K562 (cell line): ENCODE results near the gene CMTR1. TPM values are rescaled to one million over a fixed set of nuclear protein-coding genes. Genes with fewer than 3 reads are reported as not detected.

ENCODE experiments used
- ATAC-seq: fragments of 200-7000 bp; cut with Tn5 transposase; 3 replicates; pipeline ENCODE4 v1.9.1; 2020; ENCODE audit warnings: moderate library complexity
- BruUV-seq: library from RNA; stranded (reverse); fragments of 400-500 nt; replicated peaks from 2 replicates; lab custom pipeline; 2021; lab: Mats Ljungman, UMichigan
- CTCF ChIA-PET: fragments of 300-600 bp; formaldehyde crosslinking; extraction: SDS; loops from one replicate; lab custom pipeline; 2021; ENCODE audit warnings: low intra/inter-chr PET ratio; lab: Yijun Ruan, JAX
- POLR2A ChIA-PET: fragments of 300-600, 350-650 bp; sonication (Branson Sonifier 250); formaldehyde crosslinking; extraction: SDS; loops from one replicate; lab custom pipeline; 2021; ENCODE audit warnings: antibody characterized with exemption, inconsistent platforms; lab: Yijun Ruan, JAX
- DNase-seq, 4 experiments: peaks; one replicate each; pipeline versions ENCODE4 v3.0.0 to v3.0.0-alpha.2; 2011 to 2018; ENCODE audit warnings: low spot score in 3 of 4, mixed read lengths in 3 of 4; ENCODE audit errors: extremely low read depth in 1 of 4
- FAIRE-seq: peaks from 2 replicates; lab custom pipeline; 2011; peaks lifted over from hg19 to GRCh38; lab: Jason Lieb, UNC
- H2AFZ ChIP-seq: 2 replicates; pipeline ENCODE4 v1.6.0; 2011; ENCODE audit warnings: low read depth, low read length, control low read depth, inconsistent platforms
- H3K27ac ChIP-seq: fragments of 200-600 bp; 3 replicates; pipeline ENCODE4 v1.8.0; 2011; ENCODE audit warnings: low read depth, mild to moderate bottlenecking, control low read depth, inconsistent platforms, low read length, moderate library complexity, mixed read lengths; ENCODE audit errors: extremely low read depth
- H3K27me3 ChIP-seq, 2 experiments: fragments of 300-600 bp in 1 of 2; 2 replicates in 1 of 2; 3 replicates in 1 of 2; pipeline versions ENCODE4 v1.6.0 to v1.8.0; 2011; ENCODE audit warnings: inconsistent platforms in 2 of 2, low read length in 2 of 2, mild to moderate bottlenecking in 1 of 2, mixed read lengths in 1 of 2, moderate library complexity in 1 of 2; ENCODE audit not compliant: control insufficient read depth in 2 of 2, insufficient read depth in 2 of 2
- H3K36me3 ChIP-seq: fragments of 300-600 bp; 3 replicates; pipeline ENCODE4 v1.8.0; 2011; ENCODE audit warnings: mild to moderate bottlenecking, low read length, inconsistent platforms; ENCODE audit not compliant: control insufficient read depth, insufficient read depth
- H3K4me1 ChIP-seq, 2 experiments: fragments of 200-600 bp in 1 of 2; replicated peaks in 1 of 2; 2 replicates in 1 of 2; 3 replicates in 1 of 2; pipeline versions ENCODE4 v1.5.1 to v1.8.0; 2011; ENCODE audit warnings: inconsistent platforms in 2 of 2, low read length in 2 of 2, mild to moderate bottlenecking in 1 of 2, mixed read lengths in 1 of 2, moderate library complexity in 1 of 2; ENCODE audit not compliant: control insufficient read depth in 2 of 2, insufficient read depth in 2 of 2
- H3K4me2 ChIP-seq: 2 replicates; pipeline ENCODE4 v1.6.1; 2011; ENCODE audit warnings: low read length, control low read depth, inconsistent platforms, mixed read lengths; ENCODE audit not compliant: insufficient read depth
- H3K4me3 ChIP-seq: fragments of 200-600 bp; sonication (generic), shearing (Covaris generic); 2 replicates; pipeline ENCODE4 v1.5.1; 2016; ENCODE audit warnings: control low read depth, inconsistent platforms
- H3K79me2 ChIP-seq: fragments of 200-600 bp; 3 replicates; pipeline ENCODE4 v1.8.0; 2011; ENCODE audit warnings: low read length, inconsistent platforms; ENCODE audit not compliant: control insufficient read depth, insufficient read depth
- H3K9ac ChIP-seq, 2 experiments: 2 replicates each; pipeline versions ENCODE4 v1.6.0 to v1.6.1; 2011; ENCODE audit warnings: low read depth in 2 of 2, low read length in 2 of 2, control low read depth in 1 of 2, inconsistent platforms in 1 of 2, mild to moderate bottlenecking in 1 of 2, mixed read lengths in 1 of 2; ENCODE audit not compliant: insufficient read depth in 1 of 2
- H3K9me1 ChIP-seq: one replicate; pipeline ENCODE4 v1.6.0; 2011; ENCODE audit warnings: inconsistent platforms, mild to moderate bottlenecking, low read length, moderate library complexity; ENCODE audit not compliant: control insufficient read depth, insufficient read depth
- H3K9me3 ChIP-seq: replicated peaks from 2 replicates; pipeline ENCODE4 v1.5.1; 2011; ENCODE audit warnings: low read depth, low read length, inconsistent platforms; ENCODE audit not compliant: control insufficient read depth, insufficient read depth
- H4K20me1 ChIP-seq: replicated peaks from 2 replicates; pipeline ENCODE4 v1.6.1; 2011; ENCODE audit warnings: low read length, inconsistent platforms, mixed read lengths; ENCODE audit not compliant: control insufficient read depth, insufficient read depth
- FOXJ2 ChIP-seq: fragments of 200-800 bp; sonication (Bioruptor generic); IDR thresholded peaks from 2 replicates; pipeline ENCODE4 v1.6.1; 2016; ENCODE audit warnings: missing genetic modification characterization, missing compliant biosample characterization
- POLR2AphosphoS2 ChIP-seq: IDR thresholded peaks from 2 replicates; pipeline ENCODE4 v1.6.1; 2012; ENCODE audit warnings: low read length, improper control_type of control experiment
- POLR2AphosphoS5 ChIP-seq: IDR thresholded peaks from 2 replicates; pipeline ENCODE4 v1.6.1; 2011; ENCODE audit warnings: mild to moderate bottlenecking, low read depth, low read length, moderate library complexity; ENCODE audit not compliant: control insufficient read depth, insufficient read depth
- WGBS: fragments of 100-300 bp; shearing (Covaris generic); methylation state at CpG from one replicate; pipeline ENCODE4 v1.1.6; 2016; ENCODE audit warnings: low coverage, mixed read lengths; ENCODE audit not compliant: insufficient coverage; ENCODE audit errors: missing lambda C conversion rate; 5-methylcytosine and 5-hydroxymethylcytosine counted together
- in situ Hi-C: fragments of 300-500 bp; cut with MboI; formaldehyde crosslinking; loops from 4 replicates; pipeline ENCODE4 v1.15.0; 2018; ENCODE audit warnings: inconsistent platforms, mixed read lengths
- intact Hi-C: fragments of 100-400 bp; cut with micrococcal nuclease; formaldehyde crosslinking; loops from 2 replicates; pipeline ENCODE4 v1.14.2; 2022
- polyA plus RNA-seq, 8 experiments: library from polyadenylated mRNA; depleted of rRNA in 4 of 8; stranded (reverse) in 5 of 8; unstranded in 3 of 8; fragments of >200 nt; fragmentation: Nextera tagmentation in 2 of 8; fragmentation: Illumina TruSeq in 1 of 8; extraction: Ambion mirVana in 2 of 8; extraction: Trizol in 1 of 8; gene quantifications; 2 replicates each; pipeline versions ENCODE4 v1.2.1 to v1.2.3, GENCODE V29; 2011 to 2014; ENCODE audit warnings: inconsistent platforms in 1 of 8, missing spikeins in 1 of 8
- total RNA-seq, 7 experiments: library from RNA; depleted of rRNA in 6 of 7; stranded (reverse); fragments of >200 nt in 6 of 7; fragmentation: Illumina TruSeq in 2 of 7; extraction: Trizol in 2 of 7; gene quantifications; 2 replicates each; pipeline versions ENCODE4 v1.2.1 to v1.2.3, GENCODE V29; 2011 to 2021; ENCODE audit warnings: low replicate concordance in 1 of 7
- TF ChIP-seq, protein P1 (sequence below): fragments of 250-450 bp; sonication (Bioruptor Pico); IDR thresholded peaks from 2 replicates; pipeline ENCODE4 v1.5.0; 2021; ENCODE audit warnings: mild to moderate bottlenecking, moderate library complexity
- TF ChIP-seq, protein P2 (sequence below): fragments of 200-800 bp; sonication (Bioruptor generic); IDR thresholded peaks from 2 replicates; pipeline ENCODE4 v1.6.1; 2017; ENCODE audit warnings: missing genetic modification characterization, missing compliant biosample characterization

CMTR1 gene
- total and polyA plus RNA-seq, 9 of the 15 experiments (the other 6 are each of a cell fraction or from before 2014, with no cell fraction given), result 2.9 to 63.5 (median 49.5) TPM

DNA sequence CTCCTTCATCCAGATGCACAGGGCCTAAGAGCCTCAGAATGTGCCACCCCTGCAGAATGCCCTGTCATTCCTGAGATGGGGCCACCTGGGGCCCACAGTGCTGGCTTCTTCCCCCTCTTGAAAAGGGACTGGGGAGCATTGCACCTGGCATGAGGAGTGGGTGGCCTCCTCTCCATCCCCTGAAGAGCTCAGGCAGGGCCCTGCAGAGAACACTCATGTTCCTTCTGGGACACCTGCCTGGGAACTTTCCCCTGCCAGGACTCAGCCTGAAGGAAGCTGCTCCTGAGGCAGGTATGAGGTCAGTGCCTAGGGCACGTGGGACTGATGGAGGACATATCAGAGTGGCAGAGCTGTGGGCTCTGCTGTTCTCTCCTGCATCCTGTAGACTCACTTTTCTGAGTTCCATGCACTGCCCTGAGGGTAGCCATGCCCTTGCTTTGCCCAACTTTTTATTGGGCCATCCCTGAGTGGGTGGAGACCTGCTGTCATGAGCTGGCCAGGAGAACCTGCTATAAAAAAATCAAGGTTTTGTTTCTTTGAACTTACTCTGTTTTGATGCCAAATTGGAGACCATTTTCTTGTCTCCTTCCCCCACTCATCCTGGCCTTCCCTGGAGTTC, 47.2 kb downstream of the CMTR1 start:
- Histone ChIP-seq H2AFZ (no peak overlapping the region), H3K9me3 (no peaks in the 10 kb centered on the region), H3K4me3 (no peak overlapping the region), H3K27me3 (no peaks in the 10 kb centered on the region), H4K20me1 (peaks cover 14% of the 10 kb centered on the region; the same call in 1 of the 2 replicates), H3K36me3 (peaks cover 85% of the 10 kb centered on the region; the same call in 2 of the 3 replicates), H3K4me1 (peaks cover 0 to 11% of the 10 kb centered on the region in 2 experiments; a peak in 3 of 5 replicates), H3K9me1 (no peaks in the 10 kb centered on the region), H3K9ac (no peak overlapping the region), H3K79me2 (no peaks in the 10 kb centered on the region), H3K4me2 (no peak overlapping the region), H3K27ac (no peak overlapping the region)
- FAIRE-seq (no peak), DNase-seq (no peak), ATAC-seq (no peak)
- POLR2A ChIA-PET, result interaction anchor here (0.5 to 1.8 kb wide), 8 partner anchors 8 to 462 kb away, joined by 3 to 6 read pairs (median 3); no protein-coding TSS in a partner anchor
- 86% methylated on average over 1 of the region's 1 CpG for WGBS
- peak; percentile 14; the same call in 1 of the 2 replicates for TF ChIP-seq POLR2AphosphoS5
- no peak for TF ChIP-seq FOXJ2 (tag)
- no TSS peak for BruUV-seq
- in situ Hi-C loops (no loop called here), intact Hi-C loops (loop anchor here (10.0 kb wide), 1 partner anchor 455 kb away; no protein-coding TSS in a partner anchor)
- CTCF ChIA-PET, result no interaction called here

GRCh38 chr6:37480951-37481534, 48.0 kb downstream of the CMTR1 start:
- in situ Hi-C loops, result no loop called here
- peak overlapping the region in 1 of 2 experiments; percentile 45; a peak in 1 of 4 replicates for H3K9ac ChIP-seq
- H3K4me2 ChIP-seq, result no peak overlapping the region
- H3K27ac ChIP-seq, result no peak overlapping the region
- ATAC-seq (no peak), FAIRE-seq (no peak), DNase-seq (no peak)
- H2AFZ ChIP-seq, result no peak overlapping the region
- H3K79me2 ChIP-seq, result no peaks in the 10 kb centered on the region
- CTCF ChIA-PET, result no interaction called here
- no peak overlapping the region for H3K4me3 ChIP-seq
- H3K36me3 ChIP-seq, result peaks cover 77% of the 10 kb centered on the region; the same call in 2 of the 3 replicates
- H3K9me3 ChIP-seq, result no peaks in the 10 kb centered on the region
- H3K4me1 ChIP-seq, result peaks cover 2 to 15% of the 10 kb centered on the region in 2 experiments; a peak in 4 of 5 replicates
- no peaks in the 10 kb centered on the region for H3K27me3 ChIP-seq
- WGBS, result 66% methylated on average over 7 of the region's 7 CpGs
- no peaks in the 10 kb centered on the region for H3K9me1 ChIP-seq
- peaks cover 17% of the 10 kb centered on the region; the same call in 1 of the 2 replicates for H4K20me1 ChIP-seq
- BruUV-seq, result no TSS peak
- POLR2A ChIA-PET, result interaction anchor here (0.5 to 1.6 kb wide), 4 partner anchors 9 to 103 kb away, joined by 3 to 6 read pairs (median 3); no protein-coding TSS in a partner anchor
- TF ChIP-seq, protein P1, sequence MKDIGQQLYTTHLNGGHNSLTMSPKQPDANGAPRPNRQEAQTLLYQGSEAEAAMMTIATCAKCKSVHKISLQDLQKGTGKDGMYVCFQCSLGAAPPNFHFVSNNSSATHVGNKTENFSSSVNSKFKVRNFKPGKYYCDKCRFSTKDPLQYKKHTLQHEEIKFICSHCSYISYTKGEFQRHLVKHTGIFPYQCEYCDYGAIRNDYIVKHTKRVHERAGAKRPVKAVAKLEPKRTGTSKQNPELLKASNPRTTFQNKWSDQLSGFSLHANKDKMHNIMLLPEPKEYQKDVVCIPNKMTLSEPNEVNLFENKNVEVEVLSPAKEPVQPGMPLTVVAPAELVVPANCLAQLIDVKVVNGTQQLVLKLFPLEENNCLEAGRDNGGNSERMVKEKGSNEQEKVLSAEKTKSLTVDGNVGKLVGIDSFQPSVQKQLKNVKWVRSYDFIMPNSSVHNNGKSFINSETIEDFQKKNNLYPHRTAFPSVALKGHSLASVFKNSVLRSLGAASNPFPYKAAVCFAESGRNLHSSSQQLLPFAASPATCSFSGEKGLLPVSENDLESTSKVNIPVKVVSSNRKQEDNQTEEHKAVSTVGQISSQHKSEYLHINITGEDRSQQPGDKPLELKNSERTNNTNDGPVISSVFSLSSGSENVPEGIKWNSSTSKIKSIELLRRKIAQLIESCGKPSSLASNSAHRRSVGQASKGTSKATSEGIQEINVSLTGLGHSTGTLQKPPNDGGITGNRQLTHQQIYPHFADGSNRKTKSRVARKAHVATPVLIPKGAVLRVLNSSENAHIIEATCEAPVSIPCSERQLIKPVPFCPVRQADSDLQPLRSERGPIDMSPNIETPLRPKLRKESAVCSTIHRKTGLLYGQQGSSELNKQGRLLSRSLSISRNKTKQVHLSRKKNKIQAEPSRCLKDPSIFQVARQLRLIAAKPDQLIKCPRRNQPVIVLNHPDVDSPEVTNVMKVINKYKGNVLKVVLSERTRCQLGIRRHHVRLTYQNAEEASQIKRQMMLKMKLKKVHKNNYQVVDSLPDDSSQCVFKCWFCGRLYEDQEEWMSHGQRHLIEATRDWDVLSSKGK, result no peak
- TF ChIP-seq, protein P2, sequence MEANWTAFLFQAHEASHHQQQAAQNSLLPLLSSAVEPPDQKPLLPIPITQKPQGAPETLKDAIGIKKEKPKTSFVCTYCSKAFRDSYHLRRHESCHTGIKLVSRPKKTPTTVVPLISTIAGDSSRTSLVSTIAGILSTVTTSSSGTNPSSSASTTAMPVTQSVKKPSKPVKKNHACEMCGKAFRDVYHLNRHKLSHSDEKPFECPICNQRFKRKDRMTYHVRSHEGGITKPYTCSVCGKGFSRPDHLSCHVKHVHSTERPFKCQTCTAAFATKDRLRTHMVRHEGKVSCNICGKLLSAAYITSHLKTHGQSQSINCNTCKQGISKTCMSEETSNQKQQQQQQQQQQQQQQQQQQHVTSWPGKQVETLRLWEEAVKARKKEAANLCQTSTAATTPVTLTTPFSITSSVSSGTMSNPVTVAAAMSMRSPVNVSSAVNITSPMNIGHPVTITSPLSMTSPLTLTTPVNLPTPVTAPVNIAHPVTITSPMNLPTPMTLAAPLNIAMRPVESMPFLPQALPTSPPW (CRISPR knock-in tag), result peak; percentile 33
- 0 out of 2 replicates have a peak, but pooled peaks have one; percentile 6 for TF ChIP-seq POLR2AphosphoS2
- TF ChIP-seq, all 486 proteins: peak for 2
- intact Hi-C loops, result loop anchor here (10.0 kb wide), 1 partner anchor 456 kb away; no protein-coding TSS in a partner anchor
